ENCODE data around the gene PRKAB1. TPM values are rescaled to one million over a fixed set of nuclear protein-coding genes. Genes with fewer than 3 reads are reported as not detected.
A peak's percentile ranks its signal among the peaks of the same experiment; 100 is the strongest.
"Not testable (repeated sequence)": the region's sequence is repeated elsewhere in the genome, so short reads cannot be mapped to it uniquely, and the experiment has no call there.

The PRKAB1 gene, protein sequence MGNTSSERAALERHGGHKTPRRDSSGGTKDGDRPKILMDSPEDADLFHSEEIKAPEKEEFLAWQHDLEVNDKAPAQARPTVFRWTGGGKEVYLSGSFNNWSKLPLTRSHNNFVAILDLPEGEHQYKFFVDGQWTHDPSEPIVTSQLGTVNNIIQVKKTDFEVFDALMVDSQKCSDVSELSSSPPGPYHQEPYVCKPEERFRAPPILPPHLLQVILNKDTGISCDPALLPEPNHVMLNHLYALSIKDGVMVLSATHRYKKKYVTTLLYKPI
- total RNA-seq: 30.3 and 33.7 TPM in 2 replicates

DNA sequence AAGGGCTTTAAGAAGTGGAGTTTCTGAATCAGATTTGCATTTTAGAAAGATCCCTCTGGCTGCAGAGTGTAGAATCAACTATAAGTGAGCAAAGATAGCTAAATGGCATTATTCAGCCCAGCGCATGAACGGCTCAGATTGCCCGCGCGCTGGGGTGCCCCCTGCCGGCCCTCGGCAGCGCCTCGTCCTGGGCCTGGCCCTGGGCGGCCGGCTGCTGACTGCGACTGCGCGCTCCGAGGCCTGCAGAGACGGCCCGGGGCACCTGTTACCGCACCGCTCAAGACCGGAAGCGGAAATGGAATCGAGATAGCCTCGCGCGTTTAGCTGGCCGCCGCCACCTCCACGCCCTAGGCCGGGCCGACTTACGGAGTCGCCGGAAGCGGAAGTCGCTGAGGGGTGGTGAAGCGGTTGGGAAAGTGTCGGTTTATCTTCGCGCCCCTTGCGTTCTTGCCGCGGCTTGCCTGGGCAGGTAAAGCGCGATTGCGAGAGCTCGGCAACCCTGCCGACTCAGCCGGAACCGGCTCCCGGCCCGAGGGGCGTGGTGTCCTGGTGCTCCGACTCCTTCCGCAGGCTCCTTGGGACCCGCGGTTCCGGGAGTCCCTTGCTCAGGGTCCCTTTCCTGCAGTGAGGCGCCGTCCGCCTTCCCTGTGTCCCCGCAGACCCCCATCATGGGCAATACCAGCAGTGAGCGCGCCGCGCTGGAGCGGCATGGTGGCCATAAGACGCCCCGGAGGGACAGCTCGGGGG lies at the start of gene PRKAB1:
Gene PRKAB1 (plus strand): TSS at position 557 of the 747 bp plus-strand sequence. CDS start 112 bp downstream, at position 669.
- Mint-ChIP-seq H3K36me3 (ENCODE audit: low read depth) (peaks cover 32% of the 10 kb centered on the region), H3K4me3 (peak within 1 kb of the TSS; percentile 95), H3K9me3 (no peaks in the 10 kb centered on the region), H3K27ac (peak within 1 kb of the TSS; percentile 82), H3K27me3 (ENCODE audit: insufficient read depth) (no peaks in the 10 kb centered on the region), H3K4me1 (ENCODE audit: low read depth) (peaks cover 49% of the 10 kb centered on the region)
- intact Hi-C loops (cut with micrococcal nuclease): loop anchor here (1.0 to 5.0 kb wide), 4 partner anchors 210 to 1295 kb away; partner anchors contain the start of genes CIT and TAOK3
- peak; percentile 96 for DNase-seq (ENCODE audit: low spot score)

DNA sequence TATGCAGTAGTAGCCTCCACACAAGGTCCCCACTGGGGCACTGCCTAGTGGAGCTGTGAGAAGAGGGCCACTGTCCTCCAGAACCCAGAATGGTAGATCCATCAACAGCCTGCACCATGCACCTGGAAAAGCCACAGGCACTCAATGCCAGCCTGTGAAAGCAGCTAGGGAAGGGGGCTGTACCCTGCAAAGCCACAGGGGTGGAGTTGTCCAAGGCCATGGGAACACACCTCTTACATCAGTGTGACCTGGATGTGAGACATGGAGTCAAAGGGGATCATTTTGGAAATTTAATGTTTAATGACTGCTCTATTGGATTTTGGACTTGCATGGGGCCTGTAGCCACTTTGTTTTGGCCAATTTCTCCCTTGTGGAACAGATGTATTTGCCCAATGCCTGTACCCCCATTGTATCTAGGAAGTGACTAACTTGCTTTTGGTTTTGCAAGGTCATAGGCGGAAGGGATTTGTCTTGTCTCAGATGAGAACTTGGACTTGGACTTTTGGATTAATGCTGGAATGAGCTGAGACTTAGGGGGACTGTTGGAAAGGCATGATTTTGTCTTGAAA lies 49.5 kb upstream of the PRKAB1 start:
- H3K27ac Mint-ChIP-seq; H3K4me1 Mint-ChIP-seq (ENCODE audit: low read depth); H3K4me3 Mint-ChIP-seq; DNase-seq (ENCODE audit: low spot score); intact Hi-C loops (cut with micrococcal nuclease); H3K36me3 Mint-ChIP-seq (ENCODE audit: low read depth): not testable (repeated sequence)
- Mint-ChIP-seq H3K9me3 (peaks cover 15% of the 10 kb centered on the region), H3K27me3 (ENCODE audit: insufficient read depth) (peaks cover 10% of the 10 kb centered on the region)

DNA sequence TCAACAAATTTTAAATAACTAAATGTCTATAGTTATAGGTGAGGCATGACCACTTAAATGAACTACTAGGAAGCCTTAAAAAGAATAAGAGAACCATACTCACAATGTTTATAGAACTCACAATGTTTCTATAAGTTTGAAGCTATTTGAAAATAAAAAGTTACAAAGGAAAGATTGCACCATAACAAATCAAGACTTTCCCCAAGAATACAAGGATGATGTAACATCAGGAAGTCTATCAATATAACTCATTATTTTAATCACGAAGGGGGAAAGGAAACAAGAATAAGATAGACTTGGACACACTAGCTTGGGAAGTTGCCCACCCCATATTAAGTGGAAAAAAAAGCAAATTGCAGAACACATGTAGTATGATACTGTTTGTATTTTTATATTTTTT lies 47.4 kb upstream of the PRKAB1 start:
- H3K27me3 Mint-ChIP-seq (ENCODE audit: insufficient read depth): peaks cover 16% of the 10 kb centered on the region
- intact Hi-C loops (cut with micrococcal nuclease): no loop called here
- no peak overlapping the region for H3K4me3 Mint-ChIP-seq
- no peak overlapping the region for H3K27ac Mint-ChIP-seq
- H3K36me3 Mint-ChIP-seq (ENCODE audit: low read depth): no peaks in the 10 kb centered on the region
- DNase-seq (ENCODE audit: low spot score): no peak
- H3K9me3 Mint-ChIP-seq: peaks cover 15% of the 10 kb centered on the region
- H3K4me1 Mint-ChIP-seq (ENCODE audit: low read depth): no peaks in the 10 kb centered on the region

DNA sequence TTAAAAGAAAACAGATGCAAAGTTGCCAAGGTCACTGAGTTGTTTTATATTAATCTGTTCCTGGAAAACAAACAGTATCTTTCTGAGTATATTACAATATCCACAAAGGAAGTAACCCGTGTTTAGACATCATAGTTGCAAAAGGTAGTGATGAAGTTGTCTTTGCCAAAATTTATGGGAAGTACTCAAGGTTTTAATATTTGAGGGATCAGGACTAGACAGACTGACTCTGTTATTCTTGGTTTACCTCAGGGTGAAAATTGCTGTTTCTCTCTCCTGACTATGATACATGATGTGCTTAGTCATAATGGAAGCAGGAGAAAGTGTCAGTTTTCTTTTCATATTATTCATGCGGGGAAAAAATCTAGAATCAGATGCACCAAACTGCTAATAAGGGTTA lies 46.1 kb upstream of the PRKAB1 start:
- H3K27ac Mint-ChIP-seq: no peak overlapping the region
- H3K36me3 Mint-ChIP-seq (ENCODE audit: low read depth): no peaks in the 10 kb centered on the region
- DNase-seq (ENCODE audit: low spot score): no peak
- no peak overlapping the region for H3K4me3 Mint-ChIP-seq
- H3K27me3 Mint-ChIP-seq (ENCODE audit: insufficient read depth): peaks cover 14% of the 10 kb centered on the region
- H3K4me1 Mint-ChIP-seq (ENCODE audit: low read depth): no peaks in the 10 kb centered on the region
- intact Hi-C loops (cut with micrococcal nuclease): no loop called here
- H3K9me3 Mint-ChIP-seq: peaks cover 14% of the 10 kb centered on the region

DNA sequence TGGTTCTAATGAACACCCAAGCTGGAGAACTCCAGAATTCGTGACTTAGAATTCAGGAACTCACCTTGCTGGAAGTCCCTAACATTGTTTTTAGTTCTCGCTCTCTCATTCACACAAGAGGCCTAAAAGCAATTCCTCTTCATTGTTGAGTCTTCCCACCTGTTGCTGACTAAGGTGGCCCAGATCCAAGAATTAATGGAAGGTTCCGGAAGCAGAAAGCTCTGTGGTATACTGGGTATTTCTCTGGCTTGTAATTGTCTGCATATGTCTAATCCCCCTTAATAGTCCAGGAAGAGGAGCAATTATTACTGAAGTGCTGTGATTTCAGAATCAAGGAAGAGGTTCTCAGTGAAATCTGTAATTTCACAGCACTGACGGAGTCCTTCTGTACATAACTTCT lies 43.0 kb upstream of the PRKAB1 start:
- intact Hi-C loops (cut with micrococcal nuclease): no loop called here
- peaks cover 17% of the 10 kb centered on the region for H3K27me3 Mint-ChIP-seq (ENCODE audit: insufficient read depth)
- no peaks in the 10 kb centered on the region for H3K9me3 Mint-ChIP-seq
- no peak overlapping the region for H3K4me3 Mint-ChIP-seq
- no peak overlapping the region for H3K27ac Mint-ChIP-seq
- no peaks in the 10 kb centered on the region for H3K36me3 Mint-ChIP-seq (ENCODE audit: low read depth)
- DNase-seq (ENCODE audit: low spot score): no peak
- H3K4me1 Mint-ChIP-seq (ENCODE audit: low read depth): no peaks in the 10 kb centered on the region

DNA sequence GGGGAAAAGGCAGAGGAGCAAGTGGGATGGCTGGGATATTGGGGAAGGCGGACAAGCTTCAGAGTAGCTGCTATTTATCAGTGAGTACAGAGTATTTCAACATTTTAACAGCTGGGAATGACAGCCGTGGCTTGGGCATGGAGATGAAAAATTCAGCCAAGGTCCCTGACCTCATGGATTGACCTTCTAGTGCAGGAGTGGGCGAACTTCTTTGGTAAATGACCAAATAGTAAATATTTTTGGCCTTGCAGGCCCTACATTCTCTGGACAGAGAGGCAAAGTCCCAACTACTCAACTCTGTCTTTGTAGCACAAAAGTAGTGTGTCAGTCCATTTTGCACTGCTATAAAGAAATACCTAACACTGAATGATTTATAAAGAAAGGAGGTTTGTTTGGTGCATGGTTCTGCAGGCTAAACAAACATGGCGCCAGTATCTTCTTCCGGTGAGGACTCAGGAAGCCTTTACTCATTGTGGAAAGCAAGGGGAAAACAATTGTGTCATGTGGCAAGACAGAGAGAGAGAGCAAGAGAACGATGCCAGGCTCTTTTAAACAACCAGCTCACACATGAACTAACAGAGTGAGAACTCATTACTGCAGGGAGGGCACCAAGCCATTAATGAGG lies 40.8 kb upstream of the PRKAB1 start:
- H3K4me1 Mint-ChIP-seq (ENCODE audit: low read depth): no peaks in the 10 kb centered on the region
- H3K9me3 Mint-ChIP-seq: no peaks in the 10 kb centered on the region
- H3K4me3 Mint-ChIP-seq: no peak overlapping the region
- intact Hi-C loops (cut with micrococcal nuclease): no loop called here
- H3K36me3 Mint-ChIP-seq (ENCODE audit: low read depth): no peaks in the 10 kb centered on the region
- no peak for DNase-seq (ENCODE audit: low spot score)
- H3K27ac Mint-ChIP-seq: no peak overlapping the region
- H3K27me3 Mint-ChIP-seq (ENCODE audit: insufficient read depth): peaks cover 17% of the 10 kb centered on the region

DNA sequence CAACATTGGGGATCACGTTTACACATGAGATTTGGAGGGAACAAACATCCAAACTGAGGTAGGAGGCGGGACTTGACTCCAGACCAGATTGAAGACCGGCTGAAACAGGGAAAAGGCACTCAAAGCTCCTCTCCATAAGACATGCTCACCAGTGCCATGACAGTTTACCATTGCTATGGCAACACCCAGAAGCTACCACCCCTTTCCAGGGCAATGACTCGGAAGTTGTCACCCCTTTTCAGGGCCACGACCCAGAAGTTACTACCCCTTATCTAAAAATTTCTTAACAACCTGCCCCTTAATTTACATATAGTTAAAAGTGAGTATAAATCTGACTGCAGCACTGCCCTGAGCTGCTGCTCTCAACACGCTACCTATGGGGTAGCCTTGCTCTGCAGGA lies 40.2 kb upstream of the PRKAB1 start:
- no peak for DNase-seq (ENCODE audit: low spot score)
- Mint-ChIP-seq H3K9me3 (no peaks in the 10 kb centered on the region), H3K36me3 (ENCODE audit: low read depth) (no peaks in the 10 kb centered on the region), H3K4me3 (no peak overlapping the region), H3K27me3 (ENCODE audit: insufficient read depth) (peaks cover 14% of the 10 kb centered on the region), H3K27ac (no peak overlapping the region), H3K4me1 (ENCODE audit: low read depth) (no peaks in the 10 kb centered on the region)
- intact Hi-C loops (cut with micrococcal nuclease): no loop called here

DNA sequence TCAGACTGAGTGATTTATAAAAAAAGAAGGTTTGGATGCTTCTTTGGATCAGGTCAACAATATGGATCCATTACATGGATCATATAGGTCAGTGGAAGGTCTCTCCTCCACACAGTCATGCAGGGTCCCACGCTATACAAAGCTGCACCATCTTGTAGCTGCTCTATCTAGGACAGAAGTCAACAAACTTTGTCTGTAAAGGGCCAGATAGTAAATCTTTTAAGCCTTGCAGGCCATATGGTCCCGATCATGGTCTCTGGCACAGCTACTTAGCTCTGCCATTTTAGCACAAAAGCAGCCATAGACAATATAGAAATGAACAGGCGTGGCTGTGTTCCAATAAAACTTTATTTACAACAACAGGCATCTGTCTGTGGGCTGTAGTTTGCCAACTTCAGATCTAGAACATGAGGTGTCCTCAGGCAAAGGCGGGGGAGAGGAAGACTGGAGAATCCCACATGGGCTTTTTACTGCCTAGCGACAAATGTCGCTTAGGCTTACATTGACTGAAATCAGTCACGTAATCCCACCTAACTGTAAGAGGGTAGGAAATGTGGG lies 37.6 kb upstream of the PRKAB1 start:
- H3K4me3 Mint-ChIP-seq: no peak overlapping the region
- H3K27ac Mint-ChIP-seq: no peak overlapping the region
- peaks cover 14% of the 10 kb centered on the region for H3K27me3 Mint-ChIP-seq (ENCODE audit: insufficient read depth)
- DNase-seq (ENCODE audit: low spot score): no peak
- H3K9me3 Mint-ChIP-seq: no peaks in the 10 kb centered on the region
- H3K4me1 Mint-ChIP-seq (ENCODE audit: low read depth): no peaks in the 10 kb centered on the region
- intact Hi-C loops (cut with micrococcal nuclease): no loop called here
- no peaks in the 10 kb centered on the region for H3K36me3 Mint-ChIP-seq (ENCODE audit: low read depth)

DNA sequence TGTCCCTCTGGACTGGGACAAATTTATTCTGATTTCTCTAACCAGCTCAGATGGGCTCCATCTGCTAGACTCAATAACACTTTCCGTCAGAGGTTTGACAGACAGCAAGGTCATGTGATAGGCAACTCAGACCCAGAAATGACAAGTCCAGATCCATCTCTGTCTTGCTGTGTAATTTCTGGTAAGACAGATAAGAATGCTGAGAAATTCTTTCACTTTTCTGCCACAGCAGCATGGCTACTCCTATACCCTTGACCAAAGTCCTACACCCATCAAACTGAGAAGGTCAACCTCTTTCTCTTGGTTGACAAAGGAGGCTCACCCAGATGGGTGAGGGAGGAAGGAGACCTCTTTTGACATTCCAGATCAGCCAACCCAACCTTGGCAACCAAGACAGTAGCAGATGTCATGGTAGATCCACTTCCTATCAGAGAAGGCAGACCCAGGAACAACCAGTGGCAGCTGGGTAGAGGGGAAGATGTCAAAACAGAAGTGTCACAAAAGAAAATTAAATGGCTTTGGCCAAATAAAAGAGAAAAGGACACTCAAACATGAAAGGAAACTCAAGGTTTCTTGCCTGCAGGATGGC lies 36.9 kb upstream of the PRKAB1 start:
- Mint-ChIP-seq H3K27ac (no peak overlapping the region), H3K27me3 (ENCODE audit: insufficient read depth) (peaks cover 17% of the 10 kb centered on the region)
- no peak for DNase-seq (ENCODE audit: low spot score)

DNA sequence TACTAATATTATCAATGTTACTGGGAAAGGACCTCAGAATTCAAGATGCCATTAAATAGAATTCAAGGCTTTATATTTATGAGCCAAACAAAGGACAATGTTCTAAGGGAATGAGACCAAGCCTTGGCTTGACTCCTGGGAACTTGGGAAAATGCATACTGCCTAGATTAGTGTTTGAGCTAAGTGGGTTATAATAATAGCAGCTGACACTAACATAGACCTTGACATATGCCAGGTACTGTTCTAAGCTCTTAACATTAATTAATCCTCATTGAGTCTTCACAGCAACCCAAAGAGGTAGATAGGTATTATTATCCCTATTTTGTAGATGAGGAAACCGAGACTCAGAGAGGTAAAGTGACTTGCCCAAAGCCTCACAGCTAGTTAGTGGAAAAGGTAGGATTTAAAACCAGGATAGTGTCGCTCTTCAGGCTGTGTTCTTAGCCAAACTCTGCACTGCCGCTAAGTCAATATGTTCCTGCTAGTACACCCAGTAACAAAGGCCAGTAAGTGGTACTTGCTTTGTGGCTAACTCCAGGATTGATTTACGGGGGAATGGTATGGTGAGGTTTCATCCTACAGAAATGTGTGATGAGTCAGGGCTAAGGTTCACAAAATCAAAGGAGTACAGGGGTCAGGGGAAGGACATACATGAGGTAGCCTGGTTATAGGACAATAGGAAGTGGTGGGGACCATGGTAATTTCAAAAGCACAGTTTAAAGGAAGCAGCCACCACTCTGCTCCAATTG lies 35.8 kb upstream of the PRKAB1 start:
- intact Hi-C loops (cut with micrococcal nuclease): no loop called here
- Mint-ChIP-seq H3K36me3 (ENCODE audit: low read depth) (no peaks in the 10 kb centered on the region), H3K4me3 (no peak overlapping the region), H3K4me1 (ENCODE audit: low read depth) (no peaks in the 10 kb centered on the region), H3K9me3 (no peaks in the 10 kb centered on the region), H3K27ac (no peak overlapping the region), H3K27me3 (ENCODE audit: insufficient read depth) (peaks cover 18% of the 10 kb centered on the region)
- DNase-seq (ENCODE audit: low spot score): no peak

More for the DNA sequence above, 36.9 kb upstream of the PRKAB1 start:
- Mint-ChIP-seq H3K9me3 (no peaks in the 10 kb centered on the region), H3K4me3 (no peak overlapping the region), H3K36me3 (ENCODE audit: low read depth) (no peaks in the 10 kb centered on the region), H3K4me1 (ENCODE audit: low read depth) (no peaks in the 10 kb centered on the region)
- intact Hi-C loops (cut with micrococcal nuclease): no loop called here

DNA sequence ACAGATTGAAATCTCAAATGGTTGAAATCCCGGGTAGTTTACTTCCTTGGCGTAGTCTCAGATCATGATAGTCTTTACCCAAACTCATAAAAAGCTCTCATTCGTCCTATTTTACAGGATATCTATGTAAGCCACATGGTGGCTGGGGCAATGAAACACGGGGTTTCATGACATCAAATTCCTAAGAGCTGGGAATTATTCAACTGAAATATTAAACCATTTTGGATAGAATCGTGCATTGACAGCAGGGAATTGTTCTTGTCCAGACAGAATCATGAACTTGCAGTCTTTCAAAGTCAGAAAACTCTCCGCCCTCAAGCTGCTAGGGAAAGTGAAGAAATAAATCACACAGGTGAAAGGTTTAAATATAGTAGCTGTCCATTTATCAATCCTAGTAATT lies 33.2 kb upstream of the PRKAB1 start:
- Mint-ChIP-seq H3K36me3 (ENCODE audit: low read depth) (no peaks in the 10 kb centered on the region), H3K27ac (no peak overlapping the region), H3K4me3 (no peak overlapping the region), H3K27me3 (ENCODE audit: insufficient read depth) (peaks cover 27% of the 10 kb centered on the region), H3K9me3 (no peaks in the 10 kb centered on the region), H3K4me1 (ENCODE audit: low read depth) (no peaks in the 10 kb centered on the region)
- intact Hi-C loops (cut with micrococcal nuclease): no loop called here
- DNase-seq (ENCODE audit: low spot score): no peak

DNA sequence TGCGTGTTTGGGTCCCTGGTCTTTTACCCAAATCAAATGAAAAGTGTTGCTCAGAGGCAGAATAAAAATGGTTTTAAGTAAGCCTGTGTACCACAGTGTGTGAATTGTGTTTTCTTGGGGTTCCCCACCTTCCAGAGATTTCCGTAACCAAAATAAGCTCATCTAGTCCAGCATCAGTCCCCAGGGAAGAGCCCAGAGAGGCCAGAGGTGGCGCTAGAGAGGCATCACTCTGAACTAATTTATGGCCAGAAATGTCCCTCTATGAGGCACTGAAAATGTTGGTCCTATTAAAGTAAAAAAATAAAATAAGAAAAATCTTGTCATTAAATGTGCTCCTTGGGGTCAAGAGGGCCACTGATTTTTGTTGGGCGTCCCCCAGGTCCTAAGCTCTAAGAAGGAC lies 24.9 kb upstream of the PRKAB1 start:
- no peaks in the 10 kb centered on the region for H3K36me3 Mint-ChIP-seq (ENCODE audit: low read depth)
- H3K9me3 Mint-ChIP-seq: no peaks in the 10 kb centered on the region
- no peak for DNase-seq (ENCODE audit: low spot score)
- H3K4me1 Mint-ChIP-seq (ENCODE audit: low read depth): no peaks in the 10 kb centered on the region
- peaks cover 16% of the 10 kb centered on the region for H3K27me3 Mint-ChIP-seq (ENCODE audit: insufficient read depth)
- H3K27ac Mint-ChIP-seq: no peak overlapping the region
- H3K4me3 Mint-ChIP-seq: no peak overlapping the region
- intact Hi-C loops (cut with micrococcal nuclease): no loop called here
